HepG2 (cell line): ENCODE measurements around the gene UBE2Q2. TPM values are rescaled to one million over a fixed set of nuclear protein-coding genes. Genes with fewer than 3 reads are reported as not detected.

Experiments used
- ATAC-seq: fragments of 200-7000 bp; cut with Tn5 transposase; 3 replicates; pipeline ENCODE4 v1.9.1; 2020; ENCODE audit warnings: mild to moderate bottlenecking, moderate library complexity
- BruUV-seq: library from RNA; stranded (reverse); fragments of 400-500 nt; replicated peaks from 2 replicates; lab custom pipeline; 2021; lab: Mats Ljungman, UMichigan
- CTCF ChIA-PET: fragments of 300-600 bp; formaldehyde crosslinking; extraction: SDS; loops from one replicate; lab custom pipeline; 2021; ENCODE audit warnings: low total read pairs, inconsistent platforms, low intra/inter-chr PET ratio; lab: Yijun Ruan, JAX
- POLR2A ChIA-PET: fragments of 350-600 bp; sonication (Branson Sonifier 250); formaldehyde crosslinking; loops from one replicate; lab custom pipeline; 2020; ENCODE audit warnings: antibody characterized with exemption, inconsistent platforms; lab: Yijun Ruan, JAX
- DNase-seq: peaks from one replicate; pipeline ENCODE4 v3.0.0-alpha.2; 2015; ENCODE audit warnings: low spot score
- FAIRE-seq: peaks from 3 replicates; lab custom pipeline; 2011; peaks lifted over from hg19 to GRCh38; lab: Jason Lieb, UNC
- H2AFZ ChIP-seq: one replicate; pipeline ENCODE4 v1.6.1; 2011; ENCODE audit warnings: low read length, inconsistent platforms
- H3K27ac ChIP-seq: fragments of 300-600 bp; 3 replicates; pipeline ENCODE4 v1.8.0; 2011; ENCODE audit warnings: mixed run types, mild to moderate bottlenecking, mixed read lengths, low read length, inconsistent platforms; ENCODE audit not compliant: insufficient read depth; ENCODE audit errors: extremely low read length
- H3K27me3 ChIP-seq, 2 experiments: fragments of 200-600 bp in 1 of 2; 2 replicates in 1 of 2; 3 replicates in 1 of 2; pipeline versions ENCODE4 v1.6.0 to v1.8.0; 2011; ENCODE audit warnings: low read length in 2 of 2, mild to moderate bottlenecking in 2 of 2, moderate library complexity in 2 of 2, inconsistent platforms in 1 of 2; ENCODE audit not compliant: insufficient read depth in 2 of 2, control insufficient read depth in 1 of 2
- H3K36me3 ChIP-seq, 2 experiments: fragments of 200-600 bp in 1 of 2; replicated peaks in 1 of 2; 2 replicates in 1 of 2; 3 replicates in 1 of 2; pipeline versions ENCODE4 v1.5.1 to v1.8.0; 2011; ENCODE audit warnings: low read length in 2 of 2, inconsistent platforms in 1 of 2; ENCODE audit not compliant: insufficient read depth in 2 of 2, control insufficient read depth in 1 of 2
- H3K4me1 ChIP-seq: 2 replicates; pipeline ENCODE4 v1.5.1; 2012; ENCODE audit warnings: low read length, inconsistent platforms; ENCODE audit not compliant: insufficient read depth
- H3K4me2 ChIP-seq: 2 replicates; pipeline ENCODE4 v1.6.0; 2011; ENCODE audit warnings: low read depth, low read length, inconsistent platforms
- H3K4me3 ChIP-seq, 3 experiments: fragments of 200-600 bp in 1 of 3; sonication (generic), shearing (Covaris generic) in 1 of 3; replicated peaks in 1 of 3; 2 replicates each; pipeline ENCODE4 v1.5.1; 2011 to 2016; ENCODE audit warnings: low read length in 3 of 3, inconsistent platforms in 2 of 3, low read depth in 2 of 3, mild to moderate bottlenecking in 2 of 3, control low read depth in 1 of 3, mixed read lengths in 1 of 3; ENCODE audit not compliant: insufficient read depth in 1 of 3
- H3K79me2 ChIP-seq: one replicate; pipeline ENCODE4 v1.6.1; 2011; ENCODE audit warnings: low read length, inconsistent platforms; ENCODE audit not compliant: insufficient read depth
- H3K9ac ChIP-seq: 2 replicates; pipeline ENCODE4 v1.6.0; 2011; ENCODE audit warnings: mild to moderate bottlenecking, low read depth, low read length, inconsistent platforms; ENCODE audit not compliant: insufficient read depth
- H3K9me3 ChIP-seq: 2 replicates; pipeline ENCODE4 v1.5.1; 2012; ENCODE audit warnings: mild to moderate bottlenecking, low read length
- H4K20me1 ChIP-seq: 2 replicates; pipeline ENCODE4 v1.6.0; 2011; ENCODE audit warnings: inconsistent platforms, mild to moderate bottlenecking, low read length, moderate library complexity; ENCODE audit not compliant: insufficient read depth
- CREB3 ChIP-seq: sonication (generic); formaldehyde crosslinking; IDR thresholded peaks from 2 replicates; pipeline ENCODE4 v1.5.0; 2020; ENCODE audit warnings: missing genetic modification reagents
- FOXK1 ChIP-seq: sonication (generic); formaldehyde crosslinking; IDR thresholded peaks from 2 replicates; pipeline ENCODE4 v1.4.0; 2020; ENCODE audit warnings: low read depth, missing genetic modification reagents, borderline replicate concordance
- GTF3A ChIP-seq: sonication (generic); formaldehyde crosslinking; conservative IDR thresholded peaks from 2 replicates; pipeline ENCODE4 v1.4.0; 2020; ENCODE audit warnings: mild to moderate bottlenecking, missing genetic modification reagents
- MLXIP ChIP-seq: sonication (generic); formaldehyde crosslinking; IDR thresholded peaks from 2 replicates; pipeline ENCODE4 v1.9.0; 2021; ENCODE audit warnings: missing genetic modification reagents, borderline replicate concordance
- RELA ChIP-seq: sonication (generic); formaldehyde crosslinking; IDR thresholded peaks from 2 replicates; pipeline ENCODE4 v1.4.0; 2020; ENCODE audit warnings: missing genetic modification reagents
- TAF15 ChIP-seq: fragments of 200-400 bp; formaldehyde crosslinking; IDR thresholded peaks from one replicate; pipeline ENCODE4 v1.6.1; 2018; ENCODE audit warnings: mild to moderate bottlenecking, low read depth, low read length; ENCODE audit not compliant: poor library complexity, severe bottlenecking
- ZNF124 ChIP-seq: sonication (generic); formaldehyde crosslinking; IDR thresholded peaks from 2 replicates; pipeline ENCODE4 v1.4.0; 2020; ENCODE audit warnings: missing genetic modification reagents
- ZNF143 ChIP-seq: sonication (generic); formaldehyde crosslinking; IDR thresholded peaks from 2 replicates; pipeline ENCODE4 v1.4.0; 2020; ENCODE audit warnings: missing genetic modification reagents
- ZNF432 ChIP-seq: sonication (generic); formaldehyde crosslinking; IDR thresholded peaks from 2 replicates; pipeline ENCODE4 v1.5.0; 2020; ENCODE audit warnings: missing genetic modification reagents, mild to moderate bottlenecking, borderline replicate concordance
- ZSCAN12 ChIP-seq: sonication (generic); formaldehyde crosslinking; IDR thresholded peaks from 2 replicates; pipeline ENCODE4 v1.9.0; 2021; ENCODE audit warnings: mild to moderate bottlenecking, missing genetic modification reagents
- WGBS: methylation state at CpG from one replicate; pipeline ENCODE4 v1.1.6; 2017; ENCODE audit warnings: low lambda C conversion rate; 5-methylcytosine and 5-hydroxymethylcytosine counted together
- in situ Hi-C: cut with HindIII; loops from 2 replicates; pipeline ENCODE4 v1.10.0; 2017; ENCODE audit warnings: low pct_unique_long_range_greater_than_20kb; ENCODE audit not compliant: extremely low pct_ligation_motif_present
- intact Hi-C: fragments of 100-400 bp; cut with micrococcal nuclease; formaldehyde crosslinking; loops from one replicate; pipeline ENCODE4 v1.10.0; 2022; ENCODE audit not compliant: unreplicated experiment
- polyA plus RNA-seq, 8 experiments: library from polyadenylated mRNA; depleted of rRNA in 3 of 8; stranded (reverse) in 7 of 8; unstranded in 1 of 8; fragments of >200 nt; fragmentation: Illumina TruSeq in 4 of 8; extraction: Trizol in 4 of 8; gene quantifications; 2 replicates each; pipeline versions ENCODE4 v1.2.1 to v1.2.3, GENCODE V29; 2011 to 2016; ENCODE audit warnings: low read depth in 4 of 8, missing spikeins in 1 of 8, mixed read lengths in 1 of 8; ENCODE audit not compliant: insufficient read depth in 1 of 8
- total RNA-seq, 5 experiments: library from RNA; depleted of rRNA; stranded (reverse); fragments of >200 nt; fragmentation: Illumina TruSeq; extraction: Trizol; gene quantifications; 2 replicates each; pipeline ENCODE4 v1.2.3, GENCODE V29; 2016; ENCODE audit warnings: low read depth in 1 of 5
- TF ChIP-seq, protein P1 (sequence below): sonication (generic); formaldehyde crosslinking; IDR thresholded peaks from 2 replicates; pipeline ENCODE4 v1.8.1; 2022; ENCODE audit warnings: mild to moderate bottlenecking, missing genetic modification reagents

Gene UBE2Q2
- total and polyA plus RNA-seq, 2 of the 13 experiments (the other 11 are each of a cell fraction or from before 2014, with no cell fraction given) = 10.6 to 20.4 TPM

DNA sequence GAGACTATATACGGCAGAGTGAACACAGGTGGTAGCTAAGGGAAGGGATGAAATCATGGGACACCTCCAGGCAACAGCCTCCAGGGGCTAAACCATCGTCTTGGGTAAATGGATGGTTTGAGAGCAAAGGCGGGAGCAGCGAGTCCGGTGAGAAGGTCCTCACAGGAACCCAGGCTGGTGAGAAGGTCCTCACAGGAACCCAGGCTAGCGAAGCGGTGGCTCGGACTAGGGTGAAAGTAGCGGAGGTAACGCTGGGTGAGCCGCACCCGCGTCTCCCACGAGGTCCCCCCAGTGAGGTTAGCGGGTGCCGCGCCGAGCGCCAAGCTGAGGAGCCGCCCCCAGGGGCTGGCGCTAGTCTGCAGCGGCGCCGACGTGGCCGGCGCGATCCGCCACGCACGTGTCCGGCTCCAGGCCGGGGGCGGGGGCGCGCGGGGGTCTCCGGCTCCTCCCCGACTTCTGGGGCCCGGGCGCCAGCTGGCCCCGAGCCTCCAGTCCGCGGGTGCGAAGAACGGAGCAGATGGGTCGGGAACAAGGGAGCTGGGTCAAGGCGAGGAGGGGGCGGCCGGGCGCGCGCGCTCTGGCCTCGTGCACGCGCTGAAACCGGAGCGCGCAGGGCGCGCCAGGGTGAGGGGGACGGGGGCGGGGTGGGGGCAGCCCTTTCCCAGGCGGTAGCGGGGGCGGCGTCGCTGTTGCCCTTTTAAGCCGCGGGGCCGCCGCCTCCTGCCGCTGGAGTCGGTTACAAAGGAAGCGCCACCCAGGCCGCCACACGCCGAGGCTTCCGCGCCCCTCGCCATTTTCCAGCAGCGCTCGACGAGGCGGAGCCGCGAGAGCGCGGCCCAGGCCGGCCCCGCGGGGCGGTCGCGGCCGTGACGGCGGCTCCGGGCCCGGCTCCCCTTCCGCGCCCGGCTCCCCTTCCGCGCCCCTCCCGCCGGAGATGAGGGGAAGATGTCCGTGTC lies at the start of gene UBE2Q2 (continued):
- TF ChIP-seq MLXIP (CRISPR knock-in tag) = no peak
- TF ChIP-seq GTF3A = no peak
- TF ChIP-seq RELA = no peak
- TF ChIP-seq ZNF124 (CRISPR knock-in tag) = 0 out of 2 replicates have a peak, but pooled peaks have one; percentile 11
- no peak for TF ChIP-seq CREB3 (CRISPR knock-in tag)
- TF ChIP-seq FOXK1 (CRISPR knock-in tag) = no peak

DNA sequence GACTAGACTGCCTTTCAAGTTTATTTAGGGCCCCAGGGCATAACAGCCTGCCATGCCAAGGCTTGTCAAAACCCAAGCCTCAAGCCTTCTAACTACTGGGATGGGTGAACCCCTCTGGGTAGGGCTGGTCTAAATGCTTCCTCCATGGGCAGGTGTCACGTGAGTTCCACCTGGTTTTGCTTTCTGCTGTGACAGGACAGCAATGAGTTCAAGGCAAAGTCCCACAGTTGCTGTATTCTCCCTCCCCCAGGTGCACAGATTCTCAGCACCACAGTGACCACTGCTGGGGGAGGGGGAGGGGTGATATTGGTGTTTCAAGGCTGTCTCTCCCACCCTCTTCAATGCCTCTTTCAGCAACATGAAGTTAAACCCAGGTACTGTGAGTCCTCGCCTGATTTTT lies 46.9 kb upstream of the UBE2Q2 start:
- POLR2A ChIA-PET = no interaction called here
- BruUV-seq = no TSS peak
- in situ Hi-C loops = no loop called here
- H4K20me1 ChIP-seq = no peaks in the 10 kb centered on the region
- TF ChIP-seq, protein P1, sequence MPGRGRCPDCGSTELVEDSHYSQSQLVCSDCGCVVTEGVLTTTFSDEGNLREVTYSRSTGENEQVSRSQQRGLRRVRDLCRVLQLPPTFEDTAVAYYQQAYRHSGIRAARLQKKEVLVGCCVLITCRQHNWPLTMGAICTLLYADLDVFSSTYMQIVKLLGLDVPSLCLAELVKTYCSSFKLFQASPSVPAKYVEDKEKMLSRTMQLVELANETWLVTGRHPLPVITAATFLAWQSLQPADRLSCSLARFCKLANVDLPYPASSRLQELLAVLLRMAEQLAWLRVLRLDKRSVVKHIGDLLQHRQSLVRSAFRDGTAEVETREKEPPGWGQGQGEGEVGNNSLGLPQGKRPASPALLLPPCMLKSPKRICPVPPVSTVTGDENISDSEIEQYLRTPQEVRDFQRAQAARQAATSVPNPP (CRISPR knock-in tag) = no peak
- TF ChIP-seq ZNF143 (no peak), ZSCAN12 (CRISPR knock-in tag) (no peak), ZNF432 (CRISPR knock-in tag) (no peak), TAF15 (no peak)
- H3K4me1 ChIP-seq = 0 out of 2 replicates have a peak, but pooled peaks cover 1% of the 10 kb centered on the region
- no peak overlapping the region for H2AFZ ChIP-seq
- H3K36me3 ChIP-seq = no peaks in the 10 kb centered on the region
- H3K9ac ChIP-seq = no peak overlapping the region
- H3K27ac ChIP-seq = no peak overlapping the region
- H3K4me3 ChIP-seq = no peak overlapping the region
- 10% methylated on average over 2 of the region's 2 CpGs for WGBS
- H3K79me2 ChIP-seq = no peaks in the 10 kb centered on the region
- peaks cover 0 to 14% of the 10 kb centered on the region in 2 experiments; a peak in 3 of 5 replicates for H3K27me3 ChIP-seq
- no peak overlapping the region for H3K4me2 ChIP-seq
- DNase-seq = no peak
- intact Hi-C loops = no loop called here
- ATAC-seq = no peak
- no peaks in the 10 kb centered on the region for H3K9me3 ChIP-seq
- CTCF ChIA-PET = no interaction called here
- no peak for FAIRE-seq
